Mesothelial cell of epicardium (in vitro differentiated cells): ENCODE data around the gene FRMD6. TPM values are rescaled to one million over a fixed set of nuclear protein-coding genes. Genes with fewer than 3 reads are reported as not detected.
"Not testable (repeated sequence)": the region's sequence is repeated elsewhere in the genome, so short reads cannot be mapped to it uniquely, and the experiment has no call there.

Experiments
- DNase-seq, 2 experiments: peaks; one replicate each; pipeline ENCODE4 v3.0.0; 2021; ENCODE audit warnings: low spot score in 2 of 2; ENCODE audit not compliant: unreplicated experiment in 2 of 2
- H3K27ac Mint-ChIP-seq: 2 replicates; pipeline ENCODE4 v1.8.0; 2021; ENCODE audit warnings: mixed read lengths
- H3K27me3 Mint-ChIP-seq: 2 replicates; pipeline ENCODE4 v1.8.0; 2021; ENCODE audit warnings: low read depth, mixed read lengths
- H3K36me3 Mint-ChIP-seq: 2 replicates; pipeline ENCODE4 v1.8.0; 2021; ENCODE audit warnings: mixed read lengths
- H3K4me1 Mint-ChIP-seq: 2 replicates; pipeline ENCODE4 v1.8.0; 2021; ENCODE audit warnings: mixed read lengths
- H3K4me3 Mint-ChIP-seq: 2 replicates; pipeline ENCODE4 v1.8.0; 2021; ENCODE audit warnings: mild to moderate bottlenecking, moderate library complexity, mixed read lengths
- H3K9me3 Mint-ChIP-seq: 2 replicates; pipeline ENCODE4 v1.8.0; 2021; ENCODE audit warnings: mixed read lengths
- total RNA-seq: library from RNA; stranded (reverse); gene quantifications from 3 replicates; pipeline ENCODE4 v1.2.1, GENCODE V29; 2021
- TF ChIP-seq, protein P1 (sequence below): fragments of 200-600 bp; sonication (generic); IDR thresholded peaks from one replicate; pipeline ENCODE4 v1.5.0; 2021; ENCODE audit warnings: antibody characterized with exemption; ENCODE audit not compliant: unreplicated experiment

The FRMD6 gene
- total RNA-seq, 1 donor from 2014 or later = 51.8 TPM

DNA sequence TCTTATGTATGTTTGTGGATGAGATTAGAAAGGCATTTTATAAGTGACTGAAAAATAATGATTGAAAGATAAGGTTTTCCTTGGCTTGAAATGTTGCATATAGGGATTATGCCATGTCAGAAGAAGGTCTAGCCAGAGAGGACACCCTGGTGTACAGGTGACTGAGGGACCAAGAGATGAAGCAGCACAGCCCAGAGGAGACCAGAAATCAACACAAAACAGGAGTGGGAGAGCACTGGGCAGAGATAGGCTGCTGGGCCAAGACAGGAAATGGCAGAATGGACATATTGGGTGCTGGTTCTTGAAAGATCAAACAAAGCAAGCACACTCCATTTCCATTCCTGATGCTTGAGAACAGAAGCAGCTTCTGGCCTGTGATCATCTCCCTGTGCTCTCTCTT lies 24.4 kb upstream of the FRMD6 start:
- H3K4me3 Mint-ChIP-seq = no peak overlapping the region
- peaks cover 10% of the 10 kb centered on the region for H3K9me3 Mint-ChIP-seq
- no peaks in the 10 kb centered on the region for H3K27me3 Mint-ChIP-seq
- DNase-seq = no peak
- H3K36me3 Mint-ChIP-seq = no peaks in the 10 kb centered on the region
- TF ChIP-seq, protein P1, sequence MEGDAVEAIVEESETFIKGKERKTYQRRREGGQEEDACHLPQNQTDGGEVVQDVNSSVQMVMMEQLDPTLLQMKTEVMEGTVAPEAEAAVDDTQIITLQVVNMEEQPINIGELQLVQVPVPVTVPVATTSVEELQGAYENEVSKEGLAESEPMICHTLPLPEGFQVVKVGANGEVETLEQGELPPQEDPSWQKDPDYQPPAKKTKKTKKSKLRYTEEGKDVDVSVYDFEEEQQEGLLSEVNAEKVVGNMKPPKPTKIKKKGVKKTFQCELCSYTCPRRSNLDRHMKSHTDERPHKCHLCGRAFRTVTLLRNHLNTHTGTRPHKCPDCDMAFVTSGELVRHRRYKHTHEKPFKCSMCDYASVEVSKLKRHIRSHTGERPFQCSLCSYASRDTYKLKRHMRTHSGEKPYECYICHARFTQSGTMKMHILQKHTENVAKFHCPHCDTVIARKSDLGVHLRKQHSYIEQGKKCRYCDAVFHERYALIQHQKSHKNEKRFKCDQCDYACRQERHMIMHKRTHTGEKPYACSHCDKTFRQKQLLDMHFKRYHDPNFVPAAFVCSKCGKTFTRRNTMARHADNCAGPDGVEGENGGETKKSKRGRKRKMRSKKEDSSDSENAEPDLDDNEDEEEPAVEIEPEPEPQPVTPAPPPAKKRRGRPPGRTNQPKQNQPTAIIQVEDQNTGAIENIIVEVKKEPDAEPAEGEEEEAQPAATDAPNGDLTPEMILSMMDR = no peak
- H3K4me1 Mint-ChIP-seq = peaks cover 29% of the 10 kb centered on the region
- no peak overlapping the region for H3K27ac Mint-ChIP-seq

DNA sequence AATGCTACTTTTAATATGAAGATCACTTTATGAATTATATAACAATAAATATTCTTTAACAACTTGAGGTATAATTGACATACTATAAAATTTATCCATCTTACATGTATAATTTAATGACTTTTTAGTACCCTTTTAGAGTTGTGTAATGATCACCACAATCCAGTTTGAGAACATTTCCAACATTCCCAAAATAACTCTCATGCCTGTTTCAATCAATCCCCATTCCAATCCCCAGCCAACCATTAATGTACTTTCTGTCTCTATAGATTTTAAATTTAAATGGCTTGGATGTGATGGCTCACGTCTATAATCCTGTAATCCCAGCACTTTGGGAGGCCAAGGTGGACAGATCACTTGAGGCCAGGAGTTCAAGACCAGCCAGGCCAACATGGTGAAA lies 23.5 kb upstream of the FRMD6 start:
- peaks cover 10% of the 10 kb centered on the region for H3K9me3 Mint-ChIP-seq
- H3K4me3 Mint-ChIP-seq = no peak overlapping the region
- TF ChIP-seq, protein P1 = no peak
- H3K4me1 Mint-ChIP-seq = peaks cover 29% of the 10 kb centered on the region
- no peak for DNase-seq
- H3K27me3 Mint-ChIP-seq = no peaks in the 10 kb centered on the region
- no peak overlapping the region for H3K27ac Mint-ChIP-seq
- no peaks in the 10 kb centered on the region for H3K36me3 Mint-ChIP-seq

DNA sequence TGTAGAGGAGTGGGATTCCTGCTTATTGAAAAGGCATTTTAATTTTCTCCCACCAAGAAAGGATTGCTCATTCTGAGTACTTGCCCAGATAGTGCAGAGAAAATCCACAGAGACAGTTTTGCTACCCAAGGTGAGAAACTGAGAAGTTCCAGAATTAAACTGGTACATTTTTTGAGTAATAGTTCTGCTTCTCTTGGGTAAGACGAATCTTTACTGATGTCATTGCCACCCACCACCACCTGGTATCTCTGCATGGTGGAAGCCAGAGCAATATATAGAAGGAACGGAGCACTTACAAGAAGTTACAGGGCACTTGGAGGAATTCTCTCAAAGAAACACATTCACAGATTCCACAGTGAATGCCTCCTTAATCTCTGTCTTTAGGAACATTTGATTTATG lies 20.7 kb upstream of the FRMD6 start:
- Mint-ChIP-seq H3K27ac (peak overlapping the region; percentile 75), H3K9me3 (peaks cover 4% of the 10 kb centered on the region), H3K36me3 (no peaks in the 10 kb centered on the region), H3K27me3 (no peaks in the 10 kb centered on the region), H3K4me3 (no peak overlapping the region), H3K4me1 (peaks cover 21% of the 10 kb centered on the region)
- no peak for DNase-seq
- TF ChIP-seq, protein P1 = no peak

DNA sequence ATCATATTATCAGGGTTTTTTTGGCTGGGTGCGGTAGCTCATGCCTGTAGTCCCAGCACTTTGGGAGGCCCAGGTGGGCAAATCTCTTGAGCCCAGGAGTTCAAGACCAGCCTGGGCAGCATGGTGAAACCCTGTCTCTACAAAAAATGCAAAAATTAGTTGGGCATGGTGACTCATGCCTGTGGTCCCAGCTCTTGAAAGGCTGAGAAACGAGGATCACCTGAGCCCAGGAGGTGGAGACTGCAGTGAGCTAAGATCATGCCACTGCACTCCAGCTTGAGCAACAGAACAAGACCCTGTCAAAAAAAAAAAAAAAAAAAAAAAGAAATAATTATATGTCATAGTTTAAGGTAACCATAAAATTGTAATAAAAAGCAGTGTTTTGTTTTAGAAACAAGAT lies 18.4 kb upstream of the FRMD6 start:
- not testable (repeated sequence) for H3K27me3 Mint-ChIP-seq, H3K27ac Mint-ChIP-seq, H3K9me3 Mint-ChIP-seq, H3K36me3 Mint-ChIP-seq, DNase-seq, H3K4me3 Mint-ChIP-seq
- H3K4me1 Mint-ChIP-seq = peaks cover 33% of the 10 kb centered on the region

DNA sequence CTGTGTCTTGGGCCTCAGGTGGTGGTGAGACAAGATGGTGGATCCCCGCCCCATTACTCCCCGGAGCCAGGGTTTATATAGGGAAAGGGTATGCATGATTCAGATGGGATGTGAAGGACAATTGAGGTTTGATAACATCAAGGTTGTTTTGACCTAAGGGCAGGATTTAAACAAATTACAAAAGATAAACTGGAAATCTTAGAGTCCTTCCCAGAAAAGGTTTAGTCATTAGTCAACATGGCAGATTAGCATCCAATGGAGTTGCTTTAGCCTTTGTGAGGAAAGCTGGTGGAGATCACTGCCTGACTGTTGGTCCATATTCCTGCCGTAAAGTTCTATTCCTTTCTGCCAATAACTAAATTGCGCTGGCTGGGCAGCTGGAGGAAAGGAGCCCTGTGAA lies 15.6 kb upstream of the FRMD6 start:
- H3K36me3 Mint-ChIP-seq = peaks cover under 1% of the 10 kb centered on the region
- H3K4me3 Mint-ChIP-seq = no peak overlapping the region
- no peak overlapping the region for H3K27ac Mint-ChIP-seq
- peaks cover 32% of the 10 kb centered on the region for H3K4me1 Mint-ChIP-seq
- peaks cover 4% of the 10 kb centered on the region for H3K9me3 Mint-ChIP-seq
- no peak for DNase-seq
- no peaks in the 10 kb centered on the region for H3K27me3 Mint-ChIP-seq
- TF ChIP-seq, protein P1 = no peak

DNA sequence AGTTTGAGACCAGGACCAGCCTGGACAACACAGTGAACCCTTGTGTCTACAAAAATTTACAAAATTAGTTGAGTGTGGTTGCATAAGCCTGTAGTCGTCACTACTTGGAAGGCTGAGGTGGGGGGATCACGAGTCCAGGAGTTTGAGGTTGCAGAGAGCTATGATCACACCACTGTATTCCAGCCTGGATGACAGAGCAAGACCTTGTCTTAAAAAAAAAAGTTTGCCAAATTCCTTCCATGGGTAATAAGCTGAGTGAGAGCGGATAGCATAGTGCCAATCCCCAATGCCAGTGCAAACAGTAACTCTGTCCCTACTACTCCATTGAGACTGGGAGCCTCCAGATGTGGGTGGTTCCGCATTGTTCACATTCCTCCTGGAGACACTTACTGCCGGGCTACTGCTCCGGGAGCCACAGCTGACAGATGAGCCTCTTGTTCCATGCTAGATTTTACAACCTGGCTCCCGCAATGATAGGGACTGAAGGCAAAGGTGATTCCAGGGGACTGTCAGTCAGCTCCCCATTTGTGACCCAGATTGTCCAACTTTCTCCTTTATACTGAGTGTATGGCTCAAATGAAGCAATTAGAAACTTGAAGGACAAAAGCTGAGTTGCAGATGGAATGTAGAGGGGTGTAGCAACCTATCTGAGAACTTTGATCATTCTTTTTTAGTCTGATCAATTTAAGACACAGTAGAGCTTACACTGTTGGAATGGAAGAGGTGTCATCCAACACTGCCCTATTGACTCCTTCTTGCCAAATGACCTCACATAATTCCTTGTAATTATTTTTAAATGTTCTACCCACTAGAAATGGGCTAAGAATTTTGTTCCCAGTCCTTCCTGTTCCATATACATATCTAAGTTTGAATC lies 13.4 kb upstream of the FRMD6 start:
- H3K36me3 Mint-ChIP-seq = peaks cover 5% of the 10 kb centered on the region
- peak overlapping the region; percentile 41 for H3K27ac Mint-ChIP-seq
- peak in 1 of 2 experiments; percentile 40 for DNase-seq
- TF ChIP-seq, protein P1 = no peak
- no peak overlapping the region for H3K4me3 Mint-ChIP-seq
- H3K9me3 Mint-ChIP-seq = no peaks in the 10 kb centered on the region
- H3K27me3 Mint-ChIP-seq = no peaks in the 10 kb centered on the region
- peaks cover 30% of the 10 kb centered on the region for H3K4me1 Mint-ChIP-seq
